Astrocyte (in vitro differentiated cells and primary cell): ENCODE results near the gene ZNF787.

ENCODE experiments used
- EZH2 ChIP-seq: IDR thresholded peaks from 2 replicates; pipeline ENCODE4 v1.6.1; 2012; ENCODE audit warnings: mild to moderate bottlenecking, low read length, inconsistent platforms; ENCODE audit not compliant: insufficient read depth
- TF ChIP-seq, protein P1 (sequence below): IDR thresholded peaks from 2 replicates; pipeline ENCODE4 v1.5.1; 2011; ENCODE audit warnings: low read depth, mild to moderate bottlenecking, inconsistent platforms, low read length, moderate library complexity; ENCODE audit not compliant: insufficient read depth

DNA sequence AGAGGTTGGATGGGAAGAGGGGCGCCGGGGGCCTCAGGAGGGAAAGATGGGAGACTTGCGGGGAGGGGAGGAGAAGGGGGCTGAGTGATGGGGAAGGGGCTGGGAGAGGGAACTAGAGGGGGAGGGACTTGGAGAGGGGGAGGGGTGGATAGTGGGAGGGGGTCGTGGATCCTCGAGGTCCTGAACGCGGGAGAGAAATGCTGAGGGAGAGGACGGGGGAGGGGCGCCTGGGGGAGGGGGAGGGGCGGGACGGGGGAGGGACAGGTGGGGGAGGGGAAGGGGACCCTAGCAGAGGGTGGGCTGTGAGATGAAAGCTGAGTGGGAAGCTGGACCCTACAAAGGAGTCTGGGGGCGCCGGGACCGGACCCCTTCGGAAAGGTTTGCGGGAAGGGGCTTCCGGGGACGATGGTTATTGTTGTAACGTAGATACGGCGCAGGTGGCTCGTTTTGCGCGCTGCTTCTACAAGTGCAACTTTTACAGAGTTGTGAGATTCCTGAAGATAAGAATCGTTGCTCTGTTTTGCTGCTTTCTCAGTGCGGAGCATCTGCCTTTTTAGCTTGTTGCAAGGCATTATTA lies 20.4 kb upstream of the ZNF787 start:
- TF ChIP-seq EZH2, result no peak
- TF ChIP-seq, protein P1, sequence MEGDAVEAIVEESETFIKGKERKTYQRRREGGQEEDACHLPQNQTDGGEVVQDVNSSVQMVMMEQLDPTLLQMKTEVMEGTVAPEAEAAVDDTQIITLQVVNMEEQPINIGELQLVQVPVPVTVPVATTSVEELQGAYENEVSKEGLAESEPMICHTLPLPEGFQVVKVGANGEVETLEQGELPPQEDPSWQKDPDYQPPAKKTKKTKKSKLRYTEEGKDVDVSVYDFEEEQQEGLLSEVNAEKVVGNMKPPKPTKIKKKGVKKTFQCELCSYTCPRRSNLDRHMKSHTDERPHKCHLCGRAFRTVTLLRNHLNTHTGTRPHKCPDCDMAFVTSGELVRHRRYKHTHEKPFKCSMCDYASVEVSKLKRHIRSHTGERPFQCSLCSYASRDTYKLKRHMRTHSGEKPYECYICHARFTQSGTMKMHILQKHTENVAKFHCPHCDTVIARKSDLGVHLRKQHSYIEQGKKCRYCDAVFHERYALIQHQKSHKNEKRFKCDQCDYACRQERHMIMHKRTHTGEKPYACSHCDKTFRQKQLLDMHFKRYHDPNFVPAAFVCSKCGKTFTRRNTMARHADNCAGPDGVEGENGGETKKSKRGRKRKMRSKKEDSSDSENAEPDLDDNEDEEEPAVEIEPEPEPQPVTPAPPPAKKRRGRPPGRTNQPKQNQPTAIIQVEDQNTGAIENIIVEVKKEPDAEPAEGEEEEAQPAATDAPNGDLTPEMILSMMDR, result no peak
